GM23338 (cell line): ENCODE data around the gene CSH2. TPM values are rescaled to one million over a fixed set of nuclear protein-coding genes. Genes with fewer than 3 reads are reported as not detected.
A peak's percentile ranks its signal among the peaks of the same experiment; 100 is the strongest.

Source experiments
- ATAC-seq: fragments of 200-7000 bp; cut with Tn5 transposase; 3 replicates; pipeline ENCODE4 v1.9.1; 2020
- DNase-seq: peaks from one replicate; pipeline ENCODE4 v3.0.0-alpha.2; 2015; ENCODE audit warnings: low spot score
- H2AFZ ChIP-seq: fragments of 200-600 bp; sonication (generic); 2 replicates; pipeline ENCODE4 v1.8.0; 2016; ENCODE audit warnings: antibody characterized with exemption, mild to moderate bottlenecking, moderate library complexity
- H3F3A ChIP-seq: fragments of 200-600 bp; sonication (generic); replicated peaks from 2 replicates; pipeline ENCODE4 v1.8.0; 2017; ENCODE audit warnings: antibody characterized with exemption, mixed run types, low read depth
- H3K27ac ChIP-seq: fragments of 200-600 bp; sonication (generic); 2 replicates; pipeline ENCODE4 v1.6.1; 2016; ENCODE audit warnings: low read depth
- H3K27me3 ChIP-seq: fragments of 200-600 bp; sonication (generic); 2 replicates; pipeline ENCODE4 v1.8.0; 2016; ENCODE audit warnings: mild to moderate bottlenecking, mixed run types, moderate library complexity; ENCODE audit not compliant: insufficient read depth
- H3K36me3 ChIP-seq: fragments of 200-600 bp; sonication (generic); 2 replicates; pipeline ENCODE4 v1.8.0; 2016; ENCODE audit warnings: mild to moderate bottlenecking; ENCODE audit not compliant: insufficient read depth
- H3K4me1 ChIP-seq: fragments of 200-600 bp; sonication (generic); 2 replicates; pipeline ENCODE4 v1.8.0; 2016; ENCODE audit warnings: mild to moderate bottlenecking, moderate library complexity; ENCODE audit not compliant: insufficient read depth
- H3K4me2 ChIP-seq: fragments of 200-600 bp; sonication (generic); 2 replicates; pipeline ENCODE4 v1.7.1; 2017; ENCODE audit warnings: mixed run types
- H3K4me3 ChIP-seq: fragments of 200-600 bp; sonication (generic); 2 replicates; pipeline ENCODE4 v1.6.1; 2016; ENCODE audit warnings: mixed run types
- H3K79me2 ChIP-seq: fragments of 200-600 bp; sonication (generic); replicated peaks from 2 replicates; pipeline ENCODE4 v1.8.0; 2017; ENCODE audit warnings: mild to moderate bottlenecking; ENCODE audit not compliant: insufficient read depth
- H3K9me2 ChIP-seq: fragments of 200-600 bp; sonication (generic); 2 replicates; pipeline ENCODE4 v1.8.0; 2017; ENCODE audit not compliant: insufficient read depth
- H4K20me1 ChIP-seq: fragments of 200-600 bp; sonication (generic); replicated peaks from 2 replicates; pipeline ENCODE4 v1.8.0; 2017; ENCODE audit warnings: mild to moderate bottlenecking; ENCODE audit not compliant: insufficient read depth
- H3K27ac Mint-ChIP-seq: 2 replicates; pipeline ENCODE4 v1.8.0; 2020; ENCODE audit warnings: inconsistent platforms, mild to moderate bottlenecking, moderate library complexity, mixed read lengths
- H3K27me3 Mint-ChIP-seq: 3 replicates; pipeline ENCODE4 v1.8.0; 2022; ENCODE audit warnings: low read depth, mild to moderate bottlenecking, moderate library complexity, mixed read lengths, inconsistent platforms; ENCODE audit not compliant: insufficient read depth, poor library complexity
- H3K36me3 Mint-ChIP-seq: 3 replicates; pipeline ENCODE4 v1.8.0; 2021; ENCODE audit warnings: low read depth, mild to moderate bottlenecking, inconsistent platforms, moderate library complexity, mixed read lengths
- H3K4me1 Mint-ChIP-seq: 3 replicates; pipeline ENCODE4 v1.8.0; 2020; ENCODE audit warnings: mild to moderate bottlenecking, inconsistent platforms, mixed read lengths
- H3K4me3 Mint-ChIP-seq: 3 replicates; pipeline ENCODE4 v1.8.0; 2021; ENCODE audit warnings: moderate library complexity, mild to moderate bottlenecking, inconsistent platforms, mixed read lengths
- H3K9me3 Mint-ChIP-seq: 3 replicates; pipeline ENCODE4 v1.8.0; 2020; ENCODE audit warnings: moderate library complexity, mild to moderate bottlenecking, inconsistent platforms, mixed read lengths
- EZH2 ChIP-seq: fragments of 200-600 bp; sonication (generic); IDR thresholded peaks from one replicate; pipeline ENCODE4 v1.8.0; 2017; ENCODE audit warnings: antibody characterized with exemption, mild to moderate bottlenecking, low read depth; ENCODE audit not compliant: unreplicated experiment
- POLR2AphosphoS5 ChIP-seq: IDR thresholded peaks from 2 replicates; pipeline ENCODE4 v1.6.1; 2016; ENCODE audit warnings: antibody characterized with exemption, low read depth
- ZNF331 ChIP-seq: fragments of 250-450 bp; sonication (Bioruptor Pico); IDR thresholded peaks from 2 replicates; pipeline ENCODE4 v1.5.0; 2020; ENCODE audit warnings: low read depth, mild to moderate bottlenecking, moderate library complexity
- polyA plus RNA-seq: library from polyadenylated mRNA; unstranded; fragments of >200 nt; fragmentation: Nextera tagmentation; extraction: Ambion mirVana; gene quantifications from 2 replicates; pipeline ENCODE4 v1.2.1, GENCODE V29; 2016
- total RNA-seq: library from RNA; depleted of rRNA; stranded (reverse); fragments of >200 nt; shearing (Covaris generic); gene quantifications from 2 replicates; pipeline ENCODE4 v1.2.3, GENCODE V29; 2014
- TF ChIP-seq, protein P1 (sequence below), 2 experiments: fragments of 200-600 bp in 1 of 2; sonication (generic) in 1 of 2; conservative IDR thresholded peaks; 2 replicates each; pipeline versions ENCODE4 v1.5.1 to v1.6.1; 2016 to 2017; ENCODE audit warnings: antibody characterized with exemption in 2 of 2, low read depth in 2 of 2, mild to moderate bottlenecking in 2 of 2, moderate library complexity in 1 of 2
- TF ChIP-seq, protein P2 (sequence below): fragments of 250-450 bp; sonication (Bioruptor Pico); IDR thresholded peaks from 2 replicates; pipeline ENCODE4 v1.5.0; 2020; ENCODE audit warnings: mild to moderate bottlenecking, moderate library complexity

CSH2 gene
- total and polyA plus RNA-seq, 2 experiments from 2014 or later = 0.37 TPM; not detected in 1

DNA sequence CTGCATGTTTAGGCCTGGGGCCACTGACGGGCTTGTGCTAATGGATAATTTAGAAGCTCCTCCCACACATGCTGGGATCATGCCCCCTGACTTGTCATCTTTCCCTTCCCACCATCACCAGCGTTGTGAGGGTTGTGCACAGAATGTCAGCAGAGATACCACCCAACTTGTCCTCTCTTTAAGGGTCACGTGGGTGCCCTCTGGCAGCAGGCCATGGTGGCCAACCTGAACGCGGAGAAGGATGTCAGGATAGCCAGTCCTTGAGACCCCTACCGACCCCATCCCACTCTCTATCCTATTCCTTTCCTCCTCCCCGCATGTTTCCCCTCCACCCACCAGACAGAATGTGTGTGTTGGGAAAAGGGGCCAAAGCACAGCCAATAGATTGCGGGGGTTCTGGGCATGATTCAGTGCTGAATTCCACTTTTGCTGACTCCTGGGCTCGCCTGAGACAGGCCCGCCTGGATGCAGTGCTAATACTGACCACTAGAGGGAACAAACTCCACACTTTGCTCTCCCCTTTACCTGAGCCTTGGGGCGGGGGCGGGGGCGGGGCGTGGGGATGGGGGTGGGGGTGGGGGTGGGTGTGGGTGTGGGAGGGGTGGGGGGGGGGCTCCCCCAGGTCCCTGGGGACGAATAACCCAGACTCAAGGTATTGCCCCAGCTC lies 8.6 kb upstream of the CSH2 start, which contains the start of gene GH2:
Gene GH2, minus strand, starts transcription at position 10 of the 667 bp plus-strand sequence. CDS start 143 bp downstream, outside the sequence.
- peak within 1 kb of the TSS; percentile 30; the same call in 1 of the 3 replicates for H3K4me3 Mint-ChIP-seq
- no peaks in the 10 kb centered on the region for H3K27me3 ChIP-seq
- H3K4me1 Mint-ChIP-seq = peaks cover 16% of the 10 kb centered on the region

More for the DNA sequence above, 8.6 kb upstream of the CSH2 start, which contains the start of gene GH2:
- peak within 1 kb of the TSS; percentile 49 for H3K4me2 ChIP-seq
- no peak within 1 kb of the TSS for H3K27ac ChIP-seq
- no peaks in the 10 kb centered on the region for H3F3A ChIP-seq
- Mint-ChIP-seq H3K9me3 (no peaks in the 10 kb centered on the region; the same call in 2 of the 3 replicates), H3K36me3 (no peaks in the 10 kb centered on the region), H3K27ac (no peak within 1 kb of the TSS; the same call in 1 of the 2 replicates), H3K27me3 (peaks cover 3% of the 10 kb centered on the region)
- peaks cover 14% of the 10 kb centered on the region; the same call in 1 of the 2 replicates for H3K4me1 ChIP-seq
- peak within 1 kb of the TSS; percentile 24; the same call in 1 of the 2 replicates for H3K4me3 ChIP-seq
- peak; percentile 82 for DNase-seq
- no peaks in the 10 kb centered on the region for H4K20me1 ChIP-seq
- TF ChIP-seq, protein P1, sequence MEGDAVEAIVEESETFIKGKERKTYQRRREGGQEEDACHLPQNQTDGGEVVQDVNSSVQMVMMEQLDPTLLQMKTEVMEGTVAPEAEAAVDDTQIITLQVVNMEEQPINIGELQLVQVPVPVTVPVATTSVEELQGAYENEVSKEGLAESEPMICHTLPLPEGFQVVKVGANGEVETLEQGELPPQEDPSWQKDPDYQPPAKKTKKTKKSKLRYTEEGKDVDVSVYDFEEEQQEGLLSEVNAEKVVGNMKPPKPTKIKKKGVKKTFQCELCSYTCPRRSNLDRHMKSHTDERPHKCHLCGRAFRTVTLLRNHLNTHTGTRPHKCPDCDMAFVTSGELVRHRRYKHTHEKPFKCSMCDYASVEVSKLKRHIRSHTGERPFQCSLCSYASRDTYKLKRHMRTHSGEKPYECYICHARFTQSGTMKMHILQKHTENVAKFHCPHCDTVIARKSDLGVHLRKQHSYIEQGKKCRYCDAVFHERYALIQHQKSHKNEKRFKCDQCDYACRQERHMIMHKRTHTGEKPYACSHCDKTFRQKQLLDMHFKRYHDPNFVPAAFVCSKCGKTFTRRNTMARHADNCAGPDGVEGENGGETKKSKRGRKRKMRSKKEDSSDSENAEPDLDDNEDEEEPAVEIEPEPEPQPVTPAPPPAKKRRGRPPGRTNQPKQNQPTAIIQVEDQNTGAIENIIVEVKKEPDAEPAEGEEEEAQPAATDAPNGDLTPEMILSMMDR (conservative IDR thresholded peaks at IDR 0.05; ENCODE audit: low read depth in 2 of 2) = peak; percentile 58 to 67
- TF ChIP-seq POLR2AphosphoS5 (no peak), ZNF331 (CRISPR knock-in tag) (no peak), EZH2 (no peak)
- TF ChIP-seq, protein P2, sequence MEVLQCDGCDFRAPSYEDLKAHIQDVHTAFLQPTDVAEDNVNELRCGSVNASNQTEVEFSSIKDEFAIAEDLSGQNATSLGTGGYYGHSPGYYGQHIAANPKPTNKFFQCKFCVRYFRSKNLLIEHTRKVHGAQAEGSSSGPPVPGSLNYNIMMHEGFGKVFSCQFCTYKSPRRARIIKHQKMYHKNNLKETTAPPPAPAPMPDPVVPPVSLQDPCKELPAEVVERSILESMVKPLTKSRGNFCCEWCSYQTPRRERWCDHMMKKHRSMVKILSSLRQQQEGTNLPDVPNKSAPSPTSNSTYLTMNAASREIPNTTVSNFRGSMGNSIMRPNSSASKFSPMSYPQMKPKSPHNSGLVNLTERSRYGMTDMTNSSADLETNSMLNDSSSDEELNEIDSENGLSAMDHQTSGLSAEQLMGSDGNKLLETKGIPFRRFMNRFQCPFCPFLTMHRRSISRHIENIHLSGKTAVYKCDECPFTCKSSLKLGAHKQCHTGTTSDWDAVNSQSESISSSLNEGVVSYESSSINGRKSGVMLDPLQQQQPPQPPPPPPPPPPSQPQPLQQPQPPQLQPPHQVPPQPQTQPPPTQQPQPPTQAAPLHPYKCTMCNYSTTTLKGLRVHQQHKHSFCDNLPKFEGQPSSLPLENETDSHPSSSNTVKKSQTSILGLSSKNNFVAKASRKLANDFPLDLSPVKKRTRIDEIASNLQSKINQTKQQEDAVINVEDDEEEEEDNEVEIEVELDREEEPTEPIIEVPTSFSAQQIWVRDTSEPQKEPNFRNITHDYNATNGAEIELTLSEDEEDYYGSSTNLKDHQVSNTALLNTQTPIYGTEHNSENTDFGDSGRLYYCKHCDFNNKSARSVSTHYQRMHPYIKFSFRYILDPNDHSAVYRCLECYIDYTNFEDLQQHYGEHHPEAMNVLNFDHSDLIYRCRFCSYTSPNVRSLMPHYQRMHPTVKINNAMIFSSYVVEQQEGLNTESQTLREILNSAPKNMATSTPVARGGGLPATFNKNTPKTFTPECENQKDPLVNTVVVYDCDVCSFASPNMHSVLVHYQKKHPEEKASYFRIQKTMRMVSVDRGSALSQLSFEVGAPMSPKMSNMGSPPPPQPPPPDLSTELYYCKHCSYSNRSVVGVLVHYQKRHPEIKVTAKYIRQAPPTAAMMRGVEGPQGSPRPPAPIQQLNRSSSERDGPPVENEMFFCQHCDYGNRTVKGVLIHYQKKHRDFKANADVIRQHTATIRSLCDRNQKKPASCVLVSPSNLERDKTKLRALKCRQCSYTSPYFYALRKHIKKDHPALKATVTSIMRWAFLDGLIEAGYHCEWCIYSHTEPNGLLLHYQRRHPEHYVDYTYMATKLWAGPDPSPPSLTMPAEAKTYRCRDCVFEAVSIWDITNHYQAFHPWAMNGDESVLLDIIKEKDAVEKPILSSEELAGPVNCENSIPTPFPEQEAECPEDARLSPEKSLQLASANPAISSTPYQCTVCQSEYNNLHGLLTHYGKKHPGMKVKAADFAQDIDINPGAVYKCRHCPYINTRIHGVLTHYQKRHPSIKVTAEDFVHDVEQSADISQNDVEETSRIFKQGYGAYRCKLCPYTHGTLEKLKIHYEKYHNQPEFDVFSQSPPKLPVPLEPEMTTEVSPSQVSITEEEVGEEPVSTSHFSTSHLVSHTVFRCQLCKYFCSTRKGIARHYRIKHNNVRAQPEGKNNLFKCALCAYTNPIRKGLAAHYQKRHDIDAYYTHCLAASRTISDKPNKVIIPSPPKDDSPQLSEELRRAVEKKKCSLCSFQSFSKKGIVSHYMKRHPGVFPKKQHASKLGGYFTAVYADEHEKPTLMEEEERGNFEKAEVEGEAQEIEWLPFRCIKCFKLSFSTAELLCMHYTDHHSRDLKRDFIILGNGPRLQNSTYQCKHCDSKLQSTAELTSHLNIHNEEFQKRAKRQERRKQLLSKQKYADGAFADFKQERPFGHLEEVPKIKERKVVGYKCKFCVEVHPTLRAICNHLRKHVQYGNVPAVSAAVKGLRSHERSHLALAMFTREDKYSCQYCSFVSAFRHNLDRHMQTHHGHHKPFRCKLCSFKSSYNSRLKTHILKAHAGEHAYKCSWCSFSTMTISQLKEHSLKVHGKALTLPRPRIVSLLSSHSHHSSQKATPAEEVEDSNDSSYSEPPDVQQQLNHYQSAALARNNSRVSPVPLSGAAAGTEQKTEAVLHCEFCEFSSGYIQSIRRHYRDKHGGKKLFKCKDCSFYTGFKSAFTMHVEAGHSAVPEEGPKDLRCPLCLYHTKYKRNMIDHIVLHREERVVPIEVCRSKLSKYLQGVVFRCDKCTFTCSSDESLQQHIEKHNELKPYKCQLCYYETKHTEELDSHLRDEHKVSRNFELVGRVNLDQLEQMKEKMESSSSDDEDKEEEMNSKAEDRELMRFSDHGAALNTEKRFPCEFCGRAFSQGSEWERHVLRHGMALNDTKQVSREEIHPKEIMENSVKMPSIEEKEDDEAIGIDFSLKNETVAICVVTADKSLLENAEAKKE (CRISPR knock-in tag) = no peak
- H3K36me3 ChIP-seq = no peaks in the 10 kb centered on the region
- no peaks in the 10 kb centered on the region for H3K9me2 ChIP-seq
- ATAC-seq = peak; percentile 90
- no peaks in the 10 kb centered on the region for H3K79me2 ChIP-seq
- H2AFZ ChIP-seq = peak within 1 kb of the TSS; percentile 95
